GM13977 (cell line): ENCODE results near the gene PHKA1.
"Not testable (repeated sequence)": the region's sequence is repeated elsewhere in the genome, so short reads cannot be mapped to it uniquely, and the experiment has no call there.

Experiments used
- DNase-seq: peaks from one replicate; pipeline ENCODE4 v3.0.0; 2012; ENCODE audit warnings: low spot score
- in situ Hi-C: fragments of 300-500 bp; cut with MboI; formaldehyde crosslinking; loops from one replicate; pipeline ENCODE4 v1.12.0; 2022; ENCODE audit warnings: low sequenced_read_pairs, low pct_unique_long_range_greater_than_20kb, mixed read lengths, inconsistent platforms; ENCODE audit not compliant: unreplicated experiment
- TF ChIP-seq, protein P1 (sequence below): IDR thresholded peaks from 2 replicates; pipeline ENCODE4 v1.5.1; 2012; ENCODE audit warnings: mild to moderate bottlenecking, control low read depth; ENCODE audit not compliant: insufficient read depth; ENCODE audit errors: extremely low read depth, missing control alignments

Gene PHKA1

DNA sequence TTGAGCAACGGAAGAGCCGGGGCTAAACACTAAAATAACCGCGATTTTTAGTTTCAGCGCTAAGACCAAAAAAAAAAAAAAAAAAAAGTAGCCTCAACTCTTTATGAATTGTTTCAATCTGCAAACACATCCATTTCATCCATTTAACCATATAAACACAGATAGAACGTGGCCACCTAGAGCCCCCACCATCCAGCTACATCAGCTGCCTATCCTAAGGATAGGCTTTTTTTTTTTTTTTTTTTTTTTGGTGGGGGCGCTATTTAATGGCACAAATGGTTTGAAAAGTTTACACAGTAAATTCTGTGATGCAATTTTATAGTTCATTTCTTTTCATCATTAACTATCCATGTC lies 141.0 kb downstream of the PHKA1 start:
- no peak for DNase-seq
- TF ChIP-seq, protein P1, sequence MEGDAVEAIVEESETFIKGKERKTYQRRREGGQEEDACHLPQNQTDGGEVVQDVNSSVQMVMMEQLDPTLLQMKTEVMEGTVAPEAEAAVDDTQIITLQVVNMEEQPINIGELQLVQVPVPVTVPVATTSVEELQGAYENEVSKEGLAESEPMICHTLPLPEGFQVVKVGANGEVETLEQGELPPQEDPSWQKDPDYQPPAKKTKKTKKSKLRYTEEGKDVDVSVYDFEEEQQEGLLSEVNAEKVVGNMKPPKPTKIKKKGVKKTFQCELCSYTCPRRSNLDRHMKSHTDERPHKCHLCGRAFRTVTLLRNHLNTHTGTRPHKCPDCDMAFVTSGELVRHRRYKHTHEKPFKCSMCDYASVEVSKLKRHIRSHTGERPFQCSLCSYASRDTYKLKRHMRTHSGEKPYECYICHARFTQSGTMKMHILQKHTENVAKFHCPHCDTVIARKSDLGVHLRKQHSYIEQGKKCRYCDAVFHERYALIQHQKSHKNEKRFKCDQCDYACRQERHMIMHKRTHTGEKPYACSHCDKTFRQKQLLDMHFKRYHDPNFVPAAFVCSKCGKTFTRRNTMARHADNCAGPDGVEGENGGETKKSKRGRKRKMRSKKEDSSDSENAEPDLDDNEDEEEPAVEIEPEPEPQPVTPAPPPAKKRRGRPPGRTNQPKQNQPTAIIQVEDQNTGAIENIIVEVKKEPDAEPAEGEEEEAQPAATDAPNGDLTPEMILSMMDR = no peak
- in situ Hi-C loops = no loop called here

DNA sequence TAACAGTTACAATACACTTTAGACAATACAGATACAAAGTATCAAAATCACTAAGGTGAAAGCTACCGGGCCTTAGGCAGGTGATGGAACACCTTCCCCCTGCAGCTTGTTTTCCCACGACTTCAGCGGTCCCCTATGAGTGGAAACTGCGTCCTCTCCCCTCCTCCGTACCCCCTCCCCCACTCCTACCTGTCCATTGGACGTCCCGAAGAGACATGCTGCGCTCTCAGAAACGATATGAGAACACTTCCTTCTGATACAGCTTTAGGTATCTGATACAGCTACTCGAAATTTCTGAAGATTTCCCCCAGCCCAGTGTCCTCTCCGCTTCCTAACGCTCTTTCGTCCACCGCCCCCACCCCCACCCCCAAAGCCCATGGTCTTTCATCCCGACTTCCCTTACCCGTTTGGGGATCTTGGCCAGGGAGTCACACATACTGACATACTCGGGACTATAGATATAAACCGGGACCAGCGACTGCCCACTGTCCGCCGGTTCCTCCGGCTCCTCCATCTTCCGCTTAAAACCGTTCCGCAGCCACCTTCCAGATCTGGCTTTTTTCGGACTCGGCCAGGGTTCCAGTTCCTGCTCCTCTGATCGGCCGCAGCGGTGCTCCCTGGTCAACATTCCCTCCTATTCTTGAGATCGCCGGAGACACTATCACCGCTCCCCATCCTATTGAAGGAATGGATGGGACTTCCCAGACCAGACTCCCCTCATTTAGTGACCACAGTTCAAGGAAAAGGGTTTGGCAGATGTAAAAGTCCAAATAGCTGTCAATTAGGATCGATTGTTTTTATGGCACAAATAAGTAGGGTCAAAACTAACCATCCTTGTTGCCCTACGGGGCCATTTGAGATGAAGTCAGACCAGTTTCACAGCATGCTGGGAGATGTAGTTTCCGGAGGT lies 141.6 kb downstream of the PHKA1 start, which contains the start of gene HDAC8:
TSS of gene HDAC8 (minus strand) at position 596 of the 910 bp plus-strand sequence. CDS start at position 514, 82 bp downstream.
- TF ChIP-seq, protein P1 = no peak
- peak; percentile 65 for DNase-seq
- in situ Hi-C loops = no loop called here

DNA sequence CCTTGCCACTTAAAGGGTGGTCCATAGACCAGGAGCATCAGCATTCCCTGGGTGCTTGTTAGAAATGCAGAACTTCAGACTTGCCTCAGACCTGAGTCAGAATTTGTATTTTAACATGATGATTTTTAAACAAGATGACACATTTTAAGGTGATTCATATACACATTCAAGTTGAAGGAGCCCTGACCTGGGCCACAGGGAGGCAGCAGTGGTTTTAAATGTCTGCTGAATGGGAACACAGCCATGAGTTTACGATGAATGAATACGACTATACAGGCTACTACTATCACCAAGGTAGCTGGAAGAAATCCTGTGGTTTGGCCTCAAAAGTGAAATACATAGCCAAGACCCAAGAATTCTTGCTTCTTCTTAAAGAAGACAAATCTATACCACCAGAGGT lies 144.3 kb downstream of the PHKA1 start:
- TF ChIP-seq, protein P1 = no peak
- no peak for DNase-seq
- in situ Hi-C loops = no loop called here

DNA sequence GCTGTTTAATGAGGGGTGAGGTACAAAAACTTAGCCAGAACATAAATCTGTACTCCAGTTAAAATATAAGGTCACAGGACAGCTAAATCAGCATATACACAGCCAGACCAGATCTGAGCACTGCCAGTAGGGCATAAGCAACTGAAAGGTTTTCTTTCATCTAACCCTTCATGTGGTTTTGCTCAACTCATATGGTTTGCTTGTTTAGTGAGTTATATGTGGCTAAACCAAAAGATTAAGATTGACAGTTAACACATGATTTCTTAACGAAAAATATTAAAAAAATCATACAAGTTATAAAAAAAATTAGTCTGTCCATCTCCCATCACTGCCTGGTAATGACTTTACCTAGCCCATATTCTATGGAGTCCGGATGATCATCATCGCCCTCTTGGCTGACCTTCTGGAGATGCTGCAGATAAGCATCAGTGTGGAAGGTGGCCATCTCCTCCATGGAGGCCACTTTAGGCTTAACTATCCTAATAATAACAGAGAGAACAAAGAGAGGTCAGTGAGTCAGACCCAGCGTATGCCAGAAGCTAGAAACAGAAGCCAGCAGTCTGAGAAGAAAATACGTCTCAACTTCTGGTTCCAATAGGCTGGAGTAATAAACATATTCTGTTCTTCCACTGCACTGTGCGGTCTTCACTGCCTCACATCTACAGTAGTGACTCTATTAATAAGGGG lies 145.6 kb downstream of the PHKA1 start:
- DNase-seq = no peak
- TF ChIP-seq, protein P1 = no peak
- in situ Hi-C loops = no loop called here

DNA sequence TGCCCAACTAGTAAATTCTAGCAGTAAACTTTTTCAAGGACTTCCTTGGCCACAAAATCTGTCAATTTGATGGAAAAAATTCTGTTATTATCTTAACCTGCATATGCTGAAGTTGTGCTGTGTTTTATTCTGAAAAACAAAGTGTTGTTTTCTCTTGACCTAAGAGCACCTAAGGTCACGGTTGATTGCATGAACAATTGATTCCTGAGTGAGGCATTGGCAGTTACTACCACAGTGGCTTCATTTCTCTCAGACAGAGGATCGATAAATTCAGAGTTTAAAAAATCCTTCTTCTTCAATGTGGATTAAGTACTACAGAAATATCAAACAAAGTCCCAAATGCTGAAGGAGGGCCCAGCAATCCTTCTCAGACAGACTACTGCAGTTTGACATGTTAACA lies 147.7 kb downstream of the PHKA1 start:
- in situ Hi-C loops = no loop called here
- no peak for DNase-seq
- TF ChIP-seq, protein P1 = no peak

DNA sequence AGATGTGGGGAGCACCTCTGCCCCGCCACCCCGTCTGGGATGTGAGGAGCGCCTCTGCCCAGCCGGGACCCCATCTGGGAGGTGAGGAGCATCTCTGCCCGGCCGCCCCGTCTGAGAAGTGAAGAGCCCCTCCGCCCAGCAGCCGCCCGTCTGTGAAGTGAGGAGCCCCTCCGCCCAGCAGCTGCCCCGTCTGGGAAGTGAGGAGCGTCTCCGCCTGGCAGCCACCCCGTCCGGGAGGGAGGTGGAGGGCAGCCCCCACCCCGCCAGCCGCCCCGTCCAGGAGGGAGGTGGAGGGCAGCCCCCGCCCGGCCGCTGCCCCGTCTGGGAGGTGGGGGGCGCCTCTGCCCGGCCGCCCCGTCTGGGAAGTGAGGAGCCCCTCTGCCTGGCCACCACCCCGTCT lies 154.5 kb downstream of the PHKA1 start:
- DNase-seq, in situ Hi-C loops: not testable (repeated sequence)
